Measurements from ENCODE around the gene MTHFD2L.

DNA sequence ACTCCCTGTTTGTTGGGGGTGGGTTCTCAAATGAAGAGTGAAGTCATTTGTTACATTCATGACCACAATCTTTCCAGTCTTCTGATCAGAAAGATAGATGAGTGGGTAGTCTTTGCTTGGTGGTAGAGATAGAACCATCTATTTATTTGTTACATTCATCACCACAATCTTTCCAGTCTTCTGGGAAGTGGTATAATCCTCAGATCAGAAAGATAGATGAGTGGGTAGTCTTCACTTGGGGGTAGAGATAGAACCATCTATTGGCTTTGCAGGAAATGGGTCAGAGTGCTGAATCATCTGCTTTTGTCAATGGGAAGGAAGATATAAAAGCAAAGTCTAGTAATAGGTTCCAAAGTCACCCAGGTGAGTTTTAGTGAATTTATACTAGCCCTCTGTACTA lies 86.1 kb downstream of the MTHFD2L start:
- TF ChIP-seq FOXP2 (optimal IDR thresholded peaks at IDR 0.05; ENCODE audit: control extremely low read depth, extremely low read length, insufficient read depth), result no peak
- TF ChIP-seq POLR2AphosphoS5 (IDR thresholded peaks at IDR 0.05; ENCODE audit: borderline replicate concordance, low read depth, low read length), result no peak
- no peak for TF ChIP-seq EZH2 (IDR thresholded peaks at IDR 0.05)
